Renal cortex interstitium (tissue), 15 donors: ENCODE data around the gene IRX5. TPM values are rescaled to one million over a fixed set of nuclear protein-coding genes. Genes with fewer than 3 reads are reported as not detected.

Source experiments
- DNase-seq, 11 donors: peaks; one replicate each; pipeline ENCODE4 v3.0.0-alpha.2; 2013; ENCODE audit warnings: low read depth in 9 of 11, low spot score in 4 of 11; ENCODE audit errors: extremely low read depth in 1 of 11
- long read RNA-seq, 16 experiments: transcript quantifications; one replicate each; lab custom pipeline, GENCODE V29; 2026
- polyA plus RNA-seq, 3 donors: library from polyadenylated mRNA; unstranded; fragments of 120-200 nt; gene quantifications; one replicate each; pipeline ENCODE4 v1.2.1, GENCODE V29; 2013; ENCODE audit not compliant: insufficient read length in 3 of 3

IRX5 gene
- 10 to 100 TPM in 1 of 3 donors, 1 to 10 TPM in 2; 6.0 to 12.3 (median 6.8) TPM for polyA plus RNA-seq
- long read RNA-seq, donor 1, partial matches to known transcripts, result 0 of 1 reads
- long read RNA-seq, donor 1, other reads (novel, unspliced or antisense), result 0 of 1 reads
- long read RNA-seq, donor 2, partial matches to known transcripts, result 0 of 3 reads
- long read RNA-seq, donor 2, other reads (novel, unspliced or antisense), result 0 of 3 reads
- long read RNA-seq, donor 3, partial matches to known transcripts, result 0 of 4 reads
- long read RNA-seq, donor 3, other reads (novel, unspliced or antisense), result 0 of 4 reads
- long read RNA-seq, donor 4, partial matches to known transcripts, result 0 of 2 reads
- long read RNA-seq, donor 4, other reads (novel, unspliced or antisense), result 0 of 2 reads
- long read RNA-seq, donor 5, result 0 reads
- long read RNA-seq, donor 6, partial matches to known transcripts, result 10 of 14 reads
- long read RNA-seq, donor 6, other reads (novel, unspliced or antisense), result 0 of 14 reads
- long read RNA-seq, donor 7, partial matches to known transcripts, result 13 of 13 reads
- long read RNA-seq, donor 7, other reads (novel, unspliced or antisense), result 0 of 13 reads
- long read RNA-seq, donor 8, result 0 reads
- long read RNA-seq, donor 9, partial matches to known transcripts, result 0 of 3 reads
- long read RNA-seq, donor 9, other reads (novel, unspliced or antisense), result 0 of 3 reads
- long read RNA-seq, donor 10, partial matches to known transcripts, result 0 of 3 reads
- long read RNA-seq, donor 10, other reads (novel, unspliced or antisense), result 0 of 3 reads
- long read RNA-seq, donor 11, partial matches to known transcripts, result 0 of 1 reads
- long read RNA-seq, donor 11, other reads (novel, unspliced or antisense), result 0 of 1 reads
- long read RNA-seq, donor 12, partial matches to known transcripts, result 7 of 10 reads
- long read RNA-seq, donor 12, other reads (novel, unspliced or antisense), result 0 of 10 reads
- long read RNA-seq, donor 13, result 0 reads
- long read RNA-seq, donor 14, transcript IRX5-202 (3 exons, 2,401 nt), result major isoform, 5 of 6 reads
- long read RNA-seq, donor 14, partial matches to known transcripts, result 0 of 6 reads
- long read RNA-seq, donor 14, other reads (novel, unspliced or antisense), result 0 of 6 reads
- long read RNA-seq, donor 15, partial matches to known transcripts, result 0 of 2 reads
- long read RNA-seq, donor 15, other reads (novel, unspliced or antisense), result 0 of 2 reads
- long read RNA-seq, donor 16, transcript IRX5-202 (3 exons, 2,401 nt), result major isoform, 9 of 11 reads
- long read RNA-seq, donor 16, partial matches to known transcripts, result 0 of 11 reads
- long read RNA-seq, donor 16, other reads (novel, unspliced or antisense), result 0 of 11 reads

- peak in 7 of 11 donors; percentile 77 to 87 (median 82) for DNase-seq
These were observed at the start of gene IRX5 for GRCh38 chr16:54930005-54930868. Gene IRX5 (plus strand): TSS chr16:54930865. CDS start chr16:54931199, 334 bp downstream.

GRCh38 chr16:54882556-54882955 lies 48.1 kb upstream of the IRX5 start:
- DNase-seq, result no peak

- no peak for DNase-seq
These were observed 47.3 kb upstream of the IRX5 start for GRCh38 chr16:54883358-54883757.

GRCh38 chr16:54886078-54886477 lies 44.6 kb upstream of the IRX5 start:
- DNase-seq, result no peak

- no peak for DNase-seq
These were observed 40.3 kb upstream of the IRX5 start for GRCh38 chr16:54890381-54890780.

- DNase-seq, result no peak
These were observed 39.3 kb upstream of the IRX5 start for GRCh38 chr16:54891346-54891745.

- DNase-seq, result no peak
These were observed 37.7 kb upstream of the IRX5 start for GRCh38 chr16:54892981-54893380.

- no peak for DNase-seq
These were observed 32.7 kb upstream of the IRX5 start for GRCh38 chr16:54897930-54898329.

GRCh38 chr16:54901606-54902005 lies 29.1 kb upstream of the IRX5 start:
- no peak for DNase-seq

- no peak for DNase-seq
These were observed 27.6 kb upstream of the IRX5 start for GRCh38 chr16:54903047-54903446.

GRCh38 chr16:54911079-54911478 lies 19.6 kb upstream of the IRX5 start:
- DNase-seq, result no peak

- DNase-seq, result no peak
These were observed 17.9 kb upstream of the IRX5 start for GRCh38 chr16:54912720-54913119.

- no peak for DNase-seq
These were observed 9.3 kb upstream of the IRX5 start for GRCh38 chr16:54921206-54921824.

- no peak for DNase-seq
These were observed 7.6 kb upstream of the IRX5 start for GRCh38 chr16:54923055-54923473.

GRCh38 chr16:54923988-54924387 lies 6.7 kb upstream of the IRX5 start:
- no peak for DNase-seq

GRCh38 chr16:54926166-54926838 lies 4.4 kb upstream of the IRX5 start:
- DNase-seq, result no peak
